ENCODE results near the gene DES. TPM values are rescaled to one million over a fixed set of nuclear protein-coding genes. Genes with fewer than 3 reads are reported as not detected.

The DES gene
- total RNA-seq, 2 experiments from 2014 or later, result not detected

GRCh38 chr2:219471476-219472371, 53.5 kb downstream of the DES start:
- no peak overlapping the region for H3K4me3 ChIP-seq (ENCODE audit: low read depth, low read length, poor library complexity, severe bottlenecking)
- H3K36me3 ChIP-seq (ENCODE audit: insufficient read depth, low read length), result no peaks in the 10 kb centered on the region
- H3K4me2 ChIP-seq (ENCODE audit: low read length), result no peak overlapping the region
- no peaks in the 10 kb centered on the region for H3K9me3 ChIP-seq (ENCODE audit: low read length)
- H3K27ac ChIP-seq (ENCODE audit: low read depth, low read length, poor library complexity, severe bottlenecking), result no peak overlapping the region
- BruUV-seq (replicated peaks), result no TSS peak
- no peaks in the 10 kb centered on the region for H3K4me1 ChIP-seq (ENCODE audit: insufficient read depth, low read length, poor library complexity, severe bottlenecking)
- no peaks in the 10 kb centered on the region for H3K9me2 ChIP-seq (ENCODE audit: insufficient read depth, low read length)
- ChIA-PET CTCF (ENCODE audit: unreplicated experiment) (no interaction called here), POLR2A (interaction anchor here (0.6 kb wide), 1 partner anchor 75 kb away, joined by 3 read pairs; no protein-coding TSS in a partner anchor)
- intact Hi-C loops (cut with micrococcal nuclease; ENCODE audit: unreplicated experiment), result no loop called here
- DNase-seq (ENCODE audit: low spot score), result no peak
- H2AFZ ChIP-seq (ENCODE audit: low read length), result no peak overlapping the region
- no peaks in the 10 kb centered on the region for H3K79me2 ChIP-seq (ENCODE audit: insufficient read depth, low read depth, low read length)
- no peaks in the 10 kb centered on the region for H4K20me1 ChIP-seq (ENCODE audit: insufficient read depth, low read length)
- TF ChIP-seq CTCF (conservative IDR thresholded peaks at IDR 0.05; ENCODE audit: low read length) (no peak), EZH2phosphoT487 (IDR thresholded peaks at IDR 0.05; ENCODE audit: borderline replicate concordance, low read depth, low read length) (no peak)

GRCh38 chr2:219472629-219473187, 54.5 kb downstream of the DES start:
- no peak for DNase-seq (ENCODE audit: low spot score)
- POLR2A ChIA-PET, result no interaction called here
- Histone ChIP-seq H3K4me3 (ENCODE audit: low read depth, low read length, poor library complexity, severe bottlenecking) (no peak overlapping the region), H4K20me1 (ENCODE audit: insufficient read depth, low read length) (no peaks in the 10 kb centered on the region), H3K9me2 (ENCODE audit: insufficient read depth, low read length) (no peaks in the 10 kb centered on the region), H3K36me3 (ENCODE audit: insufficient read depth, low read length) (no peaks in the 10 kb centered on the region), H3K27ac (ENCODE audit: low read depth, low read length, poor library complexity, severe bottlenecking) (no peak overlapping the region), H3K4me1 (ENCODE audit: insufficient read depth, low read length, poor library complexity, severe bottlenecking) (no peaks in the 10 kb centered on the region), H3K4me2 (ENCODE audit: low read length) (no peak overlapping the region), H3K9me3 (ENCODE audit: low read length) (no peaks in the 10 kb centered on the region), H2AFZ (ENCODE audit: low read length) (no peak overlapping the region), H3K79me2 (ENCODE audit: insufficient read depth, low read depth, low read length) (no peaks in the 10 kb centered on the region)
- BruUV-seq (replicated peaks), result no TSS peak
- intact Hi-C loops (cut with micrococcal nuclease; ENCODE audit: unreplicated experiment), result no loop called here
- TF ChIP-seq CTCF (conservative IDR thresholded peaks at IDR 0.05; ENCODE audit: low read length) (no peak), EZH2phosphoT487 (IDR thresholded peaks at IDR 0.05; ENCODE audit: borderline replicate concordance, low read depth, low read length) (no peak)
- CTCF ChIA-PET (ENCODE audit: unreplicated experiment), result interaction anchor here (0.5 kb wide), 1 partner anchor 26 kb away, joined by 5 read pairs; the partner anchor contains the start of gene GMPPA

- POLR2A ChIA-PET, result no interaction called here
- no TSS peak for BruUV-seq (replicated peaks)
- TF ChIP-seq EZH2phosphoT487 (IDR thresholded peaks at IDR 0.05; ENCODE audit: borderline replicate concordance, low read depth, low read length), result no peak
- TF ChIP-seq CTCF (conservative IDR thresholded peaks at IDR 0.05; ENCODE audit: low read length), result no peak
- Histone ChIP-seq H4K20me1 (ENCODE audit: insufficient read depth, low read length) (no peaks in the 10 kb centered on the region; the same call in 1 of the 2 replicates), H3K4me2 (ENCODE audit: low read length) (no peak overlapping the region), H3K4me3 (ENCODE audit: low read depth, low read length, poor library complexity, severe bottlenecking) (no peak overlapping the region), H3K79me2 (ENCODE audit: insufficient read depth, low read depth, low read length) (no peaks in the 10 kb centered on the region), H3K27ac (ENCODE audit: low read depth, low read length, poor library complexity, severe bottlenecking) (no peak overlapping the region), H2AFZ (ENCODE audit: low read length) (no peak overlapping the region), H3K36me3 (ENCODE audit: insufficient read depth, low read length) (no peaks in the 10 kb centered on the region), H3K9me2 (ENCODE audit: insufficient read depth, low read length) (no peaks in the 10 kb centered on the region), H3K9me3 (ENCODE audit: low read length) (no peaks in the 10 kb centered on the region), H3K4me1 (ENCODE audit: insufficient read depth, low read length, poor library complexity, severe bottlenecking) (no peaks in the 10 kb centered on the region)
- intact Hi-C loops (cut with micrococcal nuclease; ENCODE audit: unreplicated experiment), result no loop called here
- CTCF ChIA-PET (ENCODE audit: unreplicated experiment), result no interaction called here
- DNase-seq (ENCODE audit: low spot score), result no peak
These were observed 55.3 kb downstream of the DES start for GRCh38 chr2:219473511-219473910.
